ENCODE data around the gene PSTPIP1. TPM values are rescaled to one million over a fixed set of nuclear protein-coding genes. Genes with fewer than 3 reads are reported as not detected.

PSTPIP1 gene
- polyA plus RNA-seq, 1 donor from 2014 or later = not detected

GRCh38 chr15:77001351-77001750, 6.4 kb downstream of the PSTPIP1 start:
- no peak for TF ChIP-seq EZH2 (IDR thresholded peaks at IDR 0.05; ENCODE audit: borderline replicate concordance, insufficient read depth, low read length, poor library complexity, severe bottlenecking)
- no peak for TF ChIP-seq SMC3 (conservative IDR thresholded peaks at IDR 0.05; ENCODE audit: poor library complexity)
- TF ChIP-seq MXI1 (conservative IDR thresholded peaks at IDR 0.05; ENCODE audit: poor library complexity, severe bottlenecking) = no peak
- no peak for TF ChIP-seq POLR2AphosphoS5 (IDR thresholded peaks at IDR 0.05)

GRCh38 chr15:77001966-77002365, 7.0 kb downstream of the PSTPIP1 start:
- Histone ChIP-seq H3K79me2 (replicated peaks; ENCODE audit: insufficient read depth, low read length) (no peaks in the 10 kb centered on the region), H3K36me3 (ENCODE audit: insufficient read depth, low read length) (no peaks in the 10 kb centered on the region), H3F3A (ENCODE audit: insufficient read depth, low read length, poor library complexity, severe bottlenecking) (no peaks in the 10 kb centered on the region), H3K4me2 (ENCODE audit: low read length) (no peak overlapping the region), H3K9me3 (ENCODE audit: low read length) (no peaks in the 10 kb centered on the region), H3K4me3 (ENCODE audit: low read length) (no peak overlapping the region), H2AFZ (ENCODE audit: low read depth, low read length) (no peak overlapping the region), H3K9ac (ENCODE audit: low read length) (no peak overlapping the region), H4K20me1 (ENCODE audit: insufficient read depth) (no peaks in the 10 kb centered on the region), H3K27me3 (ENCODE audit: insufficient read depth, low read depth, low read length) (no peaks in the 10 kb centered on the region), H3K27ac (ENCODE audit: low read length) (no peak overlapping the region), H3K9me2 (ENCODE audit: insufficient read depth, low read length) (no peaks in the 10 kb centered on the region)
- TF ChIP-seq TAF1 (IDR thresholded peaks at IDR 0.05; ENCODE audit: low read depth) = no peak
- TF ChIP-seq POLR2AphosphoS5 (IDR thresholded peaks at IDR 0.05) = no peak
- no peak for TF ChIP-seq RAD21 (conservative IDR thresholded peaks at IDR 0.05)
- no peak for TF ChIP-seq CTCF (IDR thresholded peaks at IDR 0.05; ENCODE audit: poor library complexity, severe bottlenecking)
- TF ChIP-seq EZH2 (IDR thresholded peaks at IDR 0.05; ENCODE audit: borderline replicate concordance, insufficient read depth, low read length, poor library complexity, severe bottlenecking) = no peak
- TF ChIP-seq SMC3 (conservative IDR thresholded peaks at IDR 0.05; ENCODE audit: poor library complexity) = no peak
- no peak for TF ChIP-seq REST (IDR thresholded peaks at IDR 0.05; ENCODE audit: borderline replicate concordance)
- no peak for TF ChIP-seq MXI1 (conservative IDR thresholded peaks at IDR 0.05; ENCODE audit: poor library complexity, severe bottlenecking)
- TF ChIP-seq EP300 (conservative IDR thresholded peaks at IDR 0.05; ENCODE audit: poor library complexity, severe bottlenecking) = no peak

More at GRCh38 chr15:77001351-77001750, 6.4 kb downstream of the PSTPIP1 start:
- Histone ChIP-seq H3K27ac (ENCODE audit: low read length) (no peak overlapping the region), H3K9me3 (ENCODE audit: low read length) (no peaks in the 10 kb centered on the region), H3K9ac (ENCODE audit: low read length) (no peak overlapping the region), H4K20me1 (ENCODE audit: insufficient read depth) (no peaks in the 10 kb centered on the region), H3F3A (ENCODE audit: insufficient read depth, low read length, poor library complexity, severe bottlenecking) (no peaks in the 10 kb centered on the region), H3K9me2 (ENCODE audit: insufficient read depth, low read length) (no peaks in the 10 kb centered on the region), H2AFZ (ENCODE audit: low read depth, low read length) (no peak overlapping the region), H3K79me2 (replicated peaks; ENCODE audit: insufficient read depth, low read length) (no peaks in the 10 kb centered on the region), H3K4me3 (ENCODE audit: low read length) (no peak overlapping the region), H3K36me3 (ENCODE audit: insufficient read depth, low read length) (no peaks in the 10 kb centered on the region), H3K27me3 (ENCODE audit: insufficient read depth, low read depth, low read length) (no peaks in the 10 kb centered on the region), H3K4me2 (ENCODE audit: low read length) (no peak overlapping the region)

All from neural cell (in vitro differentiated cells).